Activated CD8-positive, alpha-beta memory T cell treated with anti-CD3 and anti-CD28 coated beads for 48 hours (primary cell): ENCODE results near the gene PIP4K2A.

Experiments used
- DNase-seq, 3 experiments: peaks; one replicate each; pipeline ENCODE4 v3.0.0-alpha.2; 2020; ENCODE audit warnings: low read depth in 2 of 3, low spot score in 2 of 3

PIP4K2A gene

DNA sequence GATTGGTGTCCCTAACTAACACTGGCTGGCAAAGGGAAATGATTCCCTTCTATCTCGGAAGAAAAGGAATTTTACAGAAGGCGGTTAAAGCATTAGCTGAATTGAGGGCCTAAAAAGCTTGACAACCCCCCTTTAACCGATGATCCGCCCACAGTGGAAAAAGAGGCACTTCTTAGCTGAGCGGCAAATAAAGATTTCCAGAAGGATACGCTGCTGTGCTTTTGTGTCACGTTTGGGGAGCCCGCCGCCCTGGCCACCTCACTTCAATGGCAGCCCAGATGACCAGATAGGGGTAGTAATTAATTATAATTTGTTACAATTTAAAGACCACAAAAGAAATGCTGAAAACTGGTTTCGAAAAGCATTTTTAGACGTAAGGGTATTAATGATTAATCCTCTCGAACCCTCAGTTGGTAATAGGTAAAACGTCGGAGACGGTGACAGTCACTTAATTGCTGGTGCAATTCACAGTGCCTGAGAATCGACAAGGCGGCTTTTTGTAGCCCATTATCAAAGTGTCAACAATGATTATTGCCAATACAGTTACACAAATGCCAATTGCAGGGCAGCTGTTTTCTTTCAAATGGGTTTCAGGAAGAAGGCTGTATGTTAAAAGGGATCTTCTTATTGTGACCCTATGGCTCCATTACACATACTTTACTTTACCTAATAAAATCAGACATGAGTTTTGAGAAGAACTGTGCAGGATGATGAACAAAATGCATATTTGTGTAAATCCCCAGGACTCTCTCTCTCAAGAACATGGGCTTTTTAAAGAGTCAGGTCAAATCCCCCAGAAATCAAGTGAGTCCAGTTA lies 154.1 kb downstream of the PIP4K2A start:
- no peak for DNase-seq

DNA sequence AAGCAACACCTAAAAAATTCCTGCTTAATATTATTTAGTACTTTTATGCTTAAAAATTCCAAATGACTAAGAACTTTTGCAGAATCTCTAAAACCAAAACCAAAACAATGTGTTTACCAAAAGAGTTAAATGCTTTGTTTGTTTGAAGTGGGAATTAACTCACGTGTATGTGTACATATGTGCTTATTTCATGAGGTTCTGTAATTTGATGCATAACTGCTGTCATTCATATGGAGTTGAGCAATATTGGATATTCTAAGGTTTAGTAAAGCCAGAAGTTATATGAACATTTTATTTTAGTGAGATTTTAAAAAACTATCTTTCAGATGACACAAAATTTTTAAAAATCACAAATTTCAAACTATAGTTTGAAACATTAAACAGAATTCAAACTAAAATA lies 157.1 kb downstream of the PIP4K2A start:
- DNase-seq = no peak

DNA sequence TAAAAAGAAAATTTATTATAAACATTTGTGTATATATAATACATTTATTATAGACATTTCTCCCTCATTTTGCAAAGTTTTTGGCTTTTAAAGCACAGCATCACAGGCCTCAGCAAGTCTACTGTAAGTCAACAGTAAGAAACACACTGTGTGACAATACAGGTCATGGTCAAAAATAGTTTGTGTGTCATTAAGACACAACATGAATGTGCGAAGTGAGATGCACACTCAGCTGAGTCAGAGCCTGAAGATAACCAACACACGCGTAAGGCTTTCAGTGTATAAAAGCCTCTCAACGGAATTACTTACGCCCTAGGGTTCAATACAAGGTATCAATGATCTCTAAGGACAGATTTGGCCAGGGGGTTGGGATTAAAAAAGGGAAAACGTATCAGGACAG lies 157.6 kb downstream of the PIP4K2A start:
- DNase-seq = no peak

DNA sequence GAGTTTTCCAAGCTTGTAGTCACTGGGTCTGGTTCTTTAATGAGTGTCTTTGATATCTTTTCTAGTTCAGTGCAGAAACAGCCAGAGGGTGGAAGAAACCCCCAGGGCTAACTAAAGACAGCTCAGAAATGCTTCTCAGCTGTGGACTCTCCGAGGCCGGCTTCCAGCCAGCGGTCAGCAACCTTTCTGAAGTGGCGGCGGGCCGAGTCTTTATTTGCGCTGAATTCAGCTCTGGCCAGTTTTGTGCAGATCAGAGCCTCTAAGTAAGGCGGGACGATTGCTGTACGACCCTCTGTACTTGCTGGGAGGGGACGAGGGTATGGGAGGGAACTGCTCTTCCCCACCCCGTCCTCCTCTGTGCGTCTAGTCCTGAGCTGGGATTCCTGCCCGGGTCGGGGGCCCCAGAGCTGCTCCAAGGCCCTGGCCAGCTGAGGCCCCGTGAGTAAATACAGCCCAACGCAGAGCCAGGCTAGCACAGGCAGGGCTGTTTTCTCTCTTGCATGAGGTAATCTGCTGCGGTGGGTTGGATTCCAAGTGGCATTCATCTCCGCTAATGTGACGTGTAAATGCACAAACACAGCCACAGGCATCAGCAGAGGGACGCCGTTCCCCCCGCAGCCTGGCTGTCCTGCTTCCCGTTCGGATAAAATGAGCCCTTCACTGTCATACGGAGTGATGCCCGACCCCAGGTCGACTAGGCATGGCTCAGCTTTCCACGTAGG lies 159.8 kb downstream of the PIP4K2A start:
- no peak for DNase-seq

DNA sequence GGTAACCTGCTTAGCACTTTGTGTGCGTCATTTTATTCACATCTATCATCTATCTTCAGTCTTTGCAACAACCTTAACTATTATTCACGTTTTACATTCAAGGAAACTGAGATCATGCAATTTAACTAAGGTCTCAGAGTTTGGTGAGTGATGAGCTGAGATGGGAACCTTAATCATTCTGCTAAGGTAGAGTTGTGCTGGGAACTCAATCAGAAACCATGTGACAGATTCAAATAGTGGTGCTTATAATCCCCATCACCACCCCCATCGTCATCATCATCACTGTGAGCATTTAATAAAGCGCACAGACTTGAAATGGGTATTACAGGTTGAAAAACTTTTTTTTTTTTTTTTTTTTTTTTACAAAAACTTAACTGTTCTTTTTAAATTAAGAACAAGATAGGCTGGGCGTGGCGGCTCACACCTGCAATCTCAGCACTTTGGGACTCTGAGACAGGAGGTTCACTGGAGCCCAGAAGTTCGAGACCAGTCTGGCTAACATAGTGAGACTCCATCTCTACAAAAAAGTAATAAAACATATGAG lies 160.9 kb downstream of the PIP4K2A start:
- no peak for DNase-seq

DNA sequence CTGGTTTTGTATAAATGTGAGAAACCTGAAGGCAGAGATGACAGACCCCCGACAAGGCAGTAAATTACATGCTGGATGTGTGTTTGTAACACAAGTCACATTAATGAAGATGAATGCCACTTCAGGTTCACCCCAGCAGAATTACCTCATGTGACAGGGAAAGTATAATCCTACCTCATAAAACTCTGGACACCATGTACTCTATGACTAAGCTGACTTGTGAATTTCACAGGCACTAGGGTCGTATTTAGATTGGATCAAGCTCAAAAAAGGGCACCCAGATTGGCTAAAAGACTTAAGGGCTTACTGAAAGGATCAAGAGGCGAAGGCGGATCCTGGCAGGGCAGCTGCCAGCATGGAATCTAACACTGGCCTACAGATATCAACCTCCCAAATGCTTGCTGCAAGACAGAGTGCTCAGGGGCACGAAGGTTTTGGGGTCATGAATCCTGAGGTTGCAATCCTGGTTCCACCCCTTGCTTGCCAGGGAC lies 161.4 kb downstream of the PIP4K2A start:
- DNase-seq = no peak

DNA sequence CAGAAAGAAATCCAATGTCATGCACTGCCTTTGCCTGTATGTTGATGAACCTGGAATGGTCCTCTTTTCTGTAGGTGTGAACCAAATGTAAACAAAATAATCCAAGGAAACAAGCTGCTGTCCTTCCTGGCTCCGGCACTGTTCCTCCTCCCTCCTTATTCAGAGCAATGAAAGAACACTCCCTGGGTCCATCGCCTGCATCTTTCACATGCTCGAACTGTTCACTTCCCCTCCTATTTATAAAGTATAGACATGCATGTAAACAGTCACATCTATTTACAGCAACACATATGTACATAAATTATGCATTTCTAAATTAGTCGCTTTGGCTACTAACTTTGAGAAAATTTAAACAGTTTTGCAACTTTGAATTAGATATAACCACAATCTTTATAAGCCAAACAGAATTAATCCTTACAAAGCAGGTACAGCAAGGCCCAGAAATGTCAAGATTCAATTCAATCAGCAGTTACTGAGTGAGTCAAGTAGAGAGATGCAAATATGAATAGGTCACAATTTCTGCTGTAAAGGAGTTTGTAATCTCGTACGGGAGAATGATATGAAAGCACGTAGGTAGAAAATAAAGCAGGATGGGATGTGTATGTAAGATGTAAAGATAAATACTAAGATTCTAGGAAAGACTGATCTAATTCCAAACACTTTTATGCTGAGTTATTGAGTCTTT lies 162.6 kb downstream of the PIP4K2A start:
- no peak for DNase-seq

DNA sequence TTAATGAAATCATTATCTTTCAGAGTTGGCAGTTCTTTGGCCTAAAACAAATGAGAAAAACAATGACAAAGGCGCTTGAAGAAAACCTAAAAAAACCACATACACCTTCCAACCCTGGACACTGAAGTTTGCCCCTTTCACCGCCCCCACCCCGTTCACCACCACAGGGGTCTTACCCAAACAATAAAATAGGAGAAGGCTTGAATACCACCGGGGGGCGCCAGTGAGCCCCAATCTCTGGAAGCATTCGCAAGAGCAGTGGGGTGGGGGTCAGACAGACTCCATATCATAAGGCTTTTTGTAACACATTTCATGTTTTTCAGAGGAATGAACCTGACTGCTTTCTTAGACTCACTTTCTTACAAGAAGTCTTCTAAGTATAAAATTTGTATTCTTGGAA lies 163.6 kb downstream of the PIP4K2A start:
- peak in 2 of 3 experiments; percentile 23 to 34 for DNase-seq

DNA sequence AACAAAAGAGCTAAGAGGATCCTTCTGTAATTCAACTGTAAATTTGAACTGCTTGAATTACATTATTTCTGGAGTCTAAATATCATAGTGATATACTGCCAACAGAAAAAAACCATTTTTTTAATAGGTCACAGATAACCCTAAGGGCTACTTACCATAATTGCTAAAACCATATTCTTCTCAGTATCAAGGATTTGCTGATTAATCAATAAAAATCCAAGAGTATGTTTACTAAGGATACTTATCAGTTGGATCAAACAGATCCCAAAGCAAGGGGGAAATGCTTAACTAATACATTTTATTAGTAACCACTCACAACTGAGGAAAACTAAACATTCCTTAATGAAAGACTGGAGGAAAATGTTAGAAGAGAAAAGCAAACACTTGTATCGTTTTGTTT lies 166.0 kb downstream of the PIP4K2A start:
- no peak for DNase-seq

DNA sequence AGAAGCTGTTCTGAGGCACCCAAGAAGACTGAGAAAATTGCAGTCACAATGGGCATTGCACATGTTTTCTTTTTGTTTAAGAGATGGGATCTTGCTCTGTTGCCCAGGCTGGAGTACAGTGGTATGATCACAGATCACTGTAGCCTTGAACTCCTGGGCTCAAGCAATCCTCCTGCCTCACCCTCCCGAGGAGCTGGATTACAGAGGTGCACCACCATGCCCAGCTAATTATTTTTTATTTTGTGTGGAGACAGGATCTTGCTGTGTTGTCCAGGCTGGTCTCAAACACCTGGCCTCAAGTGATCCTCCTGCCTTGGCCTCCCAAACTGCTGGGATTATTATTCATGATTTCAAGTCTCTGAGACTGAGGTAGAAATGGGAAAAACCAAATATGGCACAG lies 168.7 kb downstream of the PIP4K2A start:
- no peak for DNase-seq

DNA sequence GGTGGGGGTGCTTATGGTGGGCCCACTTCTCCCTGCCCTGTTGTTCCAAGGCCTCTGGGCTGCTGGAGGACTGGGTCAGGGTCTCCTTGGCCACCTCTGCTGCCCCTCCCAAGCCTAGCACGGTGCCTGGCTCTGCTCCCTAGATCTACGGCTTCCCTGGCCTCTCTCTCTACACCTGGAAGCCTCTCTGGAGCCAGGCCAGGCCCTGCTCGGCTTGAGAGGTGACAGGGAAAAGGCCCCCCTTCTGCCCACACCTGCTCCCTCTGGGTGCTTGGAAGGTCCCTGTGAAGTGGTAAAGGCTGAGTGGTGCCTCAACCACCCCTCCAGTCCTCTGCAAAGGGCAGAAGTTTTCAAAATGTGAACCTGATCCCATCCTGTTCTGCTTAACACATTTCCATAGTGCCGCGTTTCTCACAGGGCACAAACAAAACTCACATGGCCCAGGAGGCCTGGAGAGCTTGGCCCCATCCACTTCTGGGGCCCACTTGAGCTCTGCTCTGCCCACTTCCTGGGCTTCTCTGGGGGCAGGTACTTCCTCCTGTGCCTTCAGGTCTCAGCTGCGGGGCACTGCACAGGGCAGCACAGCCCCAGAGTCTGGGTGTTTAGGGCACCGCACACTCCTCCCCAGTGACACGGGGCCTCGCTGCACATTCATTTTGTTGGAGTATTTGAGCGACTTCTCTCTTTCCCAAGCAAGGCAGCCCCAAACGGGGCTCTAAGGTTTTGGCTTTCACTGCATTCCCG lies 169.9 kb downstream of the PIP4K2A start:
- no peak for DNase-seq

DNA sequence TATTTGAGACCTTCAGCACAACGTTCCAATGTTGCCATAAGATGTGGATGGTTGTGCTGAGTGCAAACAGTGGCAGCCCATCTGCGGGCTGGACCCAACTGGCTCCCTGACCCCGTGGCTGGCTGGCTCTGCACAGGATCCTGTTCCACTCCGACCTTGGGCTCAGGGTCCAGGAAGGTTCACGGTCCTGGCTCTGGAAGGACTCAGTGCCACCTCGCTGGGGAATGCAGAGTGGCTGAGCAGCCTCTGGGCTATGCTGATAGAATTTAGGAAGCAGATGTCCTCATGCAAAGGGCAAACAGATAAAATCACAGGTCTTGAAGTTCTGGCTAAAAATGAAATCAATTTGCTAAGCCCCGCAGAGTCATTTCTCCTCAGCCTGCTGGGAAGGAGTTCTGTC lies 171.6 kb downstream of the PIP4K2A start:
- DNase-seq = no peak

DNA sequence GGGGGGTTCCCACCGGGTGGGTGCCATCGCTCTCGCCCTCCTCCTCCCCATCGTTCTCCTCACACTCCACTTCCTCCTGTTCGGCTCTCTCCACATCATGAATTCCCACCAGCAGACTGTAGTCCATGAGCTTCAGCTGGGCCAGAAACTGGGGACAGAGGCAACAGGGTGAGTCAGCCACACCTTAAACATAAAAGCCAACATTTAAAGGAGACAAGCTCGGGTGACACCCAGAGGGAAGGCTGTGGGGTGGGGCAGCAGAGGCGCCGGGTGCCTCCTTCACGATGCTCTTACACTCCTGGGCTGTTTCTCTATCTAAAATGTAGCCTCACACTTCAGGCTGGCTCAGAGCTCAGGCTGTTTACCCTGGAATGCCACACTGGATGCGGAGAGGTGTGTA lies 172.5 kb downstream of the PIP4K2A start:
- DNase-seq = no peak

DNA sequence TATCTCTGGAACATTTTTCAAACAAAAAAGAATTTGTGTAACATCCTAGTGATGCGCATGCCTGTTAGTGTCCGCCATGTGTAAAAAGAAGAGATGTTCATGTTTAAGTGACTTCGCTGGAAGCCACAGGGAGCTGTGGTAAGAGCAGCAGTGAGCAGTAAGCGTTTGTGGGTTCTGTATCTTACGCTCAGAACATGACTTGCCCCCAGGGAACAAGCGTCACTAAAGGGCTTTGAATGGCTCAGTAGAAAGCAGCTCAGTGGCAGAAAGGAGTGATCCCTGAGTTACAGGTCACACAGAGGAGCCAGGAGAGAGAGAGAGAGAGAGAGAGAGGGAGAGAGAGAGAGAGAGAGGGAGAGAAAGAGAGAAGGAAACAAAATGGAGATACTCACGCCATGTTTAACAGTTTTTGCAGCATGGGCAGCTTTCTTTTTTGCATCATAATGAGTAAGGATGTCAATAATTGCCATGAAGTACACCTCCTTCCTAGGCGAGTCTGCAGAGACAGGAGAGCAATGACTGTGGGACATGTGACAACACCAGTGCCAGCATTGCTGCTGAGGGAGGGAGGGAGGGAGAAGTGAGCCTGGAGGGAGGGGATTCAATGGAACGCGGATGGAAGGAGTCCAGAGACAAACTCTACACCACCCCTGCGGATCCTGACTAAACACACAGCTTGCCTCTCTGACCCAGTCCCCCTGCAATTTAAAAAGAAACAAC lies 174.6 kb downstream of the PIP4K2A start:
- no peak for DNase-seq

DNA sequence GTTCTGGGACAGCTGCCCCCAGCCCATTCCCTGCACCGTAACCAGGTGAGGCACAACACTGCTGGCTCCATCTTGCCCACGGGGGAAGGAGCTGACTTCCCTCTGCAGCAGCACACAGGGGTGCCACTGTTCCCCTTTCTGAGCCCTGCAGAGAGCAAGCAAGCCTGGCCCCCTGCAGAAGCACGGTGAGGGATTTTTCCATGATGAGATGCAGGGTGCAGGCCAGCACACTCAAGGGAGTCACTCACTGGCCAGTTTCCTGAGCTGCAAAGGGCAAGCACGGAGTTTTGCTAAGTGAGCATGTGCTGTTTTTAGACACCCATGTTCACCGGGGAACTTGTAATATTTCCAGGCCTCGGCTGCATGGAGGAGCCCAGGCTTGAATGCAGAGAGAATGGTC lies 176.6 kb downstream of the PIP4K2A start:
- DNase-seq = no peak

DNA sequence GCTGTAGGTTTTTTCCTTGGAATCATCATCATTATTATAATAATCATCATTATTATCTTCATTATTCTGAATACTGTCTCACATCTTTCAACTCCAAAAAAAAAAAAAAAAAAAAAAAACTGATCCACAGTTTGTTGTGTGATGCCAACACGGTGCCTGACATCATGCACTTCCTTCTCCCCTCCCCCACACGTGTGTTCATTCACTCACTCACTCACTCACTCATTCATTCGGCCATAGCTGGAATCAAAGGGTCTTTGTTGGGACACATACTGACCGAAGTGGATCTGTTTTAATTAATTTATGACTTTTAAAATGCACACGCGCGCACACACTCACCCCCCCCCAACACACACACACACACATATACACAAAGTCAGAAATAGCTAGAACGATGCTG lies 177.8 kb downstream of the PIP4K2A start:
- DNase-seq = no peak

DNA sequence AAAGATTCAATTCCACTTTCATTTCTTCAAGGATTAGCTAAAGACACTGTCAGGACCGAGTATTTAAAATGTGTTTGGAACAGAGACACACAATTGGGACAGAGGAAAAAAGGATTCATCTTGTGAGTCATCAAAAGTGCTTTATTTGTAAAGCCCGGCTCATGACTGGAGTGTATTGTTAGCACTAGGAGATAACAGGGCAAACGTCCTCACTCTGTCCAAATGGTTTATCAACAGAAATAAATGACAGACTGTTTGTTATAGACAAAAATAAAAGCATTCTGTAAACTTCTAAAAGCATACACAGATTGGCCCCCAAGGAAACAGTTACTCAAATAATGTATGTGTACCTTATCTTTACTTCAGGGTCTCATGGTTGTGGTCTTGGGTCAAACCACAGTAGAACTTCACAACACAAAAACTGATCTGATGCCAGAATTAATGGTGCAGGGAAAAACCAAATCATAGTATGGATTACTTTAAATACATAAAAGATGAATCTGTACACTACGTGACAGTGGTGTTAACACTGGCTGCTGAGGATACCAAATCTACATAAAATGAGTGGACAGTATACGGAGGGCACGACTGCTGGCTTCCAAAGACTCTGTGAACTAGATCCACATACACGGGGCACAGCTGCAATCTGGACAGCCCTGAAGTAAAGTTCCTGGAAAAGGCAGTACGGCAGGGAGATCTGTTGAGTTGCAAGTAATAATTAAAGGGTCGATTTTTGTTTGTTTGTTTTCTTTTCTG lies 179.4 kb downstream of the PIP4K2A start:
- DNase-seq = no peak

DNA sequence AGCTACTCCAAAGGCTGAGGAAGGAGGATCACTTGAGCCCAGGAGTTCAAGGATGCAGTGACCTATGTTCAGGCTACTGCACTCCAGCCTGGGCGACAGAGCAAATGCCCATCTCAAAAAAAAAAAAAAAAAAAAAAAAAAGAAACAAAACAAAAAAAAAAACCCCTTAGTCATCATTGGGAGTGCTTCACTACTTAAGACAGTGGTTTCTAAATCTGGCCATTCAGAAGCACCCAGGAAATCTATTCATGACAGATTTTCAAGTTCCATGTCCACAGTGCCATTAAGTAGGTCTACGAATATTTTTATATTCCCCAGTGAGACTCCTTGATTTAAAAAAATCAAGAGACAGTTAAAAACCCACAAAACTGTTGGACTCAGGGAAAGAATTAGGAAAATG lies 182.9 kb downstream of the PIP4K2A start:
- no peak for DNase-seq

DNA sequence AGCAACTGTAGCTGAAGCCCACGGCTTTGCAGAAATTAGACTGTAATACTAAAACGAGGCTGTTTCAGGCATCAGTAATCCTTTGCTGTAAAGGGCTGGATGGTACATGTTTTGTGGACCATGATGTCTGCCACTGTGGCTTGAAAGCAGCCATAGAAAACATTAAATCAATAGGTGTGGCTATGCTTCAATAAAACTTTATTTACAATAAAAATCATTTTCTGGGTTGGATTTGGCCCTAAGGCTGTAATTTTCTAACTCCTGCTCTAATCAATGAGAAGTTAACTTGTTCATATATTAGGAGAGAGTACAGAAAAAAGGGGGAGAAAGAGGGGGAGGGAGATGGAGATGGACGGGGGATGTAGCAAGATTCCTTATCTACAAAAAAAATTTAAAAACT lies 183.4 kb downstream of the PIP4K2A start:
- DNase-seq = no peak

DNA sequence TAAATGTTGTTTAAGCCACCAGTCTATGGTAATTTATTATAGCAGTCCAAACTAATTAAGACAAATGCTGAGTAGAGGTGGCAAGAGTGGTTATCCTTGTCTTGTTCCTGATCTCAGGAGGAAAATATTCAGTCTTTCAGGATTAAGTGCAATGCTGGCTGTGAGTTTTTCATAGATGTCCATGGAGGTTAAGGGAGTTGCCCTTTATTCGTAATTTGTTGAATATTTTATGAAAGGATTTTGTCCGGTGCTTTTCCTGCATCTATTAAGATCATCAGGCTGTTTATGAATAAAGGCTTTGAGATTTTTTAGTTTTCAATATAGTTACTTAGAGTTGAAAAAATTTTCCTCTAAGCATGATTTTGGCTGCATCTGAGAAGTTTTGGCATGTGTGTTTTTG lies 186.9 kb downstream of the PIP4K2A start:
- DNase-seq = no peak
